ENCODE data around the gene KRTAP12-1.
"Not testable (repeated sequence)": the region's sequence is repeated elsewhere in the genome, so short reads cannot be mapped to it uniquely, and the experiment has no call there.

KRTAP12-1 gene

DNA sequence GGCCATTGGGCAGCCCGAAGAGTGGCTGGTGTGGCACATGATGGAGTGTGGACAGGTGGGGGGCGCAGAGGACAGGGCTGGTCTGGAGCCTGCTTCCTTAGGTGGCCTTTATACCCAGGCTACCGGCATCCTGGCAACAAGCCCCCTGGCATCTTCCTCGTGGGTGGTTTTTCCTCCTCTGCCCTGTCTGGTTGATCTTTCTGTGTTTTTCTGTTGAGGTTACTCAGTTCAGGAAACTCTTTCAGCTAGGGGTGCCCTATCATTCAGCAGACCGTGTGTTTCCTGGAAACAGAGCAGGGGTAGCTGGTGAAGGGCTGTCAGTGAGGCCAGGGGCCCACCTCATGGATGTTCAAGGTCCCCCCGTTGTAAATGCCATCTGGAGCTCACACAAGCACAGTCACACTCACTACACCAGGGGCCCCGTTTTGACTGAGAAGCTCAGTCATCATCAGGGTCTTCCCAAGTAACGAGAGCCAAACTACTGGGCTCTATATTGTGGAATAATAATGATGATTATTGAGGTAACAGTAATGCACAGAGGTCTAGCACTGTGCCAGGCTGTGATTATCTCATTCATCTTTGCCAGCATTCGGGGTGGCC is 27.3 kb downstream of the KRTAP12-1 start, which contains the start of gene KRTAP12-4:
Gene KRTAP12-4 (minus strand): TSS at position 84 of the 600 bp plus-strand sequence. CDS start 45 bp downstream, at position 39.
- TF ChIP-seq GATA2 (IDR thresholded peaks at IDR 0.05; ENCODE audit: low read depth, low read length) (no peak), GATA3 (IDR thresholded peaks at IDR 0.05; ENCODE audit: low read depth, low read length) (no peak)

- TF ChIP-seq GATA2 (IDR thresholded peaks at IDR 0.05; ENCODE audit: low read depth, low read length): no peak
- no peak for TF ChIP-seq GATA3 (IDR thresholded peaks at IDR 0.05; ENCODE audit: low read depth, low read length)
Observed at GRCh38 chr21:44653656-44654575, 28.0 kb downstream of the KRTAP12-1 start.

DNA sequence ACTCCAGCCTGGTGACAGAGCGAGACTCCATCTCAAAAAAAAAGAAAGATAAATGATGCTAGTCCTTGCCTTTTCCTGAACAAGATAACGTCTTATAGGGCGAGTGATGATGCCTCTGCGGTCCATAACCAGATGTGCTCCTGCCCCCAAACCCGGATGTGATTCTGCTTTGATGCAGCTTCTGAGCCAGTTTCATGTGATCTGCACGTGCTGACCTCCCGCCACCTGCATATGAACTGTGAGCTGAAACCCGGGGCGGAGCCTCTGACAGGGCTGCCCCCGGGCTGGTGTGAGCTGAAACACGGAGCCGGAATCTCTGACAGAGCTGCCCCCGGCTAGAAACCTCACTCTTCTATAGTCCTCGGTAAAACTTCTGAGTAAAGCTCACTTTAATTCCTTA is 28.8 kb downstream of the KRTAP12-1 start:
- TF ChIP-seq GATA2 (IDR thresholded peaks at IDR 0.05; ENCODE audit: low read depth, low read length) (no peak), GATA3 (IDR thresholded peaks at IDR 0.05; ENCODE audit: low read depth, low read length) (no peak)

DNA sequence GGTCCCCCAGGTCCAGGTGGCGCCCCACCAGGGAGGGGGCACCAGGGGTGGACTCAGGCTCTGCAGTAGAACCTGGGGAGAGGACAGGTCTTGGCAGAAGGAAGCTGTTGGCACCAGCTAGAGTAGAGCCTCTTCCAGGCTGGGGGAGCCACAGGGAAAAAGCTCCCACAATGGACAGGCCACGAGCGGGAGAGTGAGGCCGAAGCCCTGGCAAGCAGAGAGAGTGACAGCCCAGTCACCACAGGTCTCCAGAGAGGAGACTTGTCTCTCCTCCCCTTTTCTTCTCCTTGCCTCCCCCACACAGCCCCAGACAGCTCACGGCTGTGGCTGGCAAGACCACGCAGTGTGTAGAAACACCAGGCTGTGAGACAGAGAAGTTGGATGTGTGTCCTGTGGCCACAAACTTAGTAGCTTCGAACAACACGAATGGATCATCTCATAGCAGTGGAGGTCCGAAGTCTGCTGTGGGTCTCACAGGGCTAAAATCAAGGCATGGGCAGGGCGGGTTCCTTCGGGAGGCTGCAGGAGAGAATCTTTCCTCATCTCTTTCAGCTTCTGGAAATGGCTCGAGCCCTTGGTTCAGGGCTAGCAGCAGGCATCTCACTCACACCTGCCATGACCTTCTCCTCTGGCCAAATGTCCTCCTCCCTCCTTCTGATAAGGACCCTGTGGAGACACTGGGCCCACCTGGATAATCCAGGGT is 30.8 kb downstream of the KRTAP12-1 start:
- TF ChIP-seq GATA3 (IDR thresholded peaks at IDR 0.05; ENCODE audit: low read depth, low read length): no peak
- TF ChIP-seq GATA2 (IDR thresholded peaks at IDR 0.05; ENCODE audit: low read depth, low read length): no peak

- TF ChIP-seq GATA3 (IDR thresholded peaks at IDR 0.05; ENCODE audit: low read depth, low read length): no peak
- TF ChIP-seq GATA2 (IDR thresholded peaks at IDR 0.05; ENCODE audit: low read depth, low read length): no peak
Observed at GRCh38 chr21:44650265-44650972, 31.5 kb downstream of the KRTAP12-1 start.

DNA sequence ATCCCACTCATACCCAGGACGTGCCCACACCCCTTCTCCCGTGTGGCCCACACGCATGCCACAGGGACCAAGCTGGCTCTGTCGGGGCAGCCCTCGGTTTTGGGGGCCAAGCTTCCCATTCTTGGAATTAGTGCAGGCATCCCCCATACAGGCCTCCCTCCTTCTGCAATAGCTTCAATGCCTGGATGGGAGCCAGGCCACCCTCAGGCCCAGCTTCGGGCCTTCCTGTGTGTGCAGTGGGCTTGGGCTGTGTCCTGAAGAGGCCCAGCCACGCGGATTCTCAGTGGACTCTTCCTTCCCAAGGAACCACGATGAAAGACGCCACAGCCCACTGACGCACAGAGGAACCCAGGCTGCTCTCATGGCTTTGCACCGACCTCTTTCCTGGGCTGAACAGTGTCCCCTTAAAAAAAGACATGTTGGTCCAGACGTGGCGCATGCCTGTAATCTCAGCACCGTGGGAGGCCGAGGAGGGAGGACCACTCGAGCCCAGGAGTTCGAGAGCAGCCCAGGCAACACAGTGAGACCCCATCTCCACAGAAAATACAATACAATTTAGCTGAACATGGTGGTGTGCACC is 32.4 kb downstream of the KRTAP12-1 start:
- TF ChIP-seq GATA3 (IDR thresholded peaks at IDR 0.05; ENCODE audit: low read depth, low read length) (no peak), GATA2 (IDR thresholded peaks at IDR 0.05; ENCODE audit: low read depth, low read length) (no peak)

DNA sequence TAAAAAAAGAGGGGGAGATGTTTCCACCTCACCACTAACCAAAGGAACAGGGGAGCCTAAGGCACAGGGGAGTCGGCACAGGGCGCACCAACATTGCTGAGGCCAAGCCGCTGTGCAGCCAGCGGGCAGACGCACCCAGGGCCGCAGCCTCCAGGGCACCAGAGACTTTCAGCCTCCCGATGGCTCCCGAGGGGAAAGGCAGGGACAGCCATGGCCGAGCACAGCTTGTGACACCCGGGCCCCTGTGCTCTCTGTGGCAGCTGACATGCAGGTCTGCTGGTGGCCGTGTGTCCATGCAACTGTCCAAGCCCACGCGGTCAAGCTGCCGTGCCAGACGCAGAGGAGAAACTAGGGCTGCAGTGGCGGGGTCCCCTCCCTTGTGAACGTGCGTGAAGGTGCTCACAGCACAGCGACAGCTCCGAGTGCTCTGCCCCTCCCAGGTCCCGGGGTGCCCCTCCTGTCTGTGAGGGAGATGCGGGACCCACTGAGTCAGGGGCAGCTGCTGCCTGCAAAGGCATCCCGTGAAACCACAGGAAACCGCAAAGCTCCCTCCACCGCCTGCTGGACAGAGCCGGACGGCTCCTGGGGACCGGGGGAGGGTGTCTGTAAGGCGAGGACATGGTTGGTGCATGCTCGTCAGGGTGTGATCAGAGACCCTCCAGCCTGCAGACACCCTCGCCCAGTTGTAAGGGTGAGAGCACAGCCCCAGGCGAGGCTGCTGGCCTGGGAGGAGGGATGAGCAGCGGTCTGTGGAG is 33.2 kb downstream of the KRTAP12-1 start:
- TF ChIP-seq GATA2 (IDR thresholded peaks at IDR 0.05; ENCODE audit: low read depth, low read length): no peak
- no peak for TF ChIP-seq GATA3 (IDR thresholded peaks at IDR 0.05; ENCODE audit: low read depth, low read length)

GRCh38 chr21:44647222-44647552 is 34.8 kb downstream of the KRTAP12-1 start:
- TF ChIP-seq GATA3 (IDR thresholded peaks at IDR 0.05; ENCODE audit: low read depth, low read length): no peak
- no peak for TF ChIP-seq GATA2 (IDR thresholded peaks at IDR 0.05; ENCODE audit: low read depth, low read length)

- TF ChIP-seq GATA2, GATA3 (IDR thresholded peaks at IDR 0.05; ENCODE audit: low read depth, low read length): not testable (repeated sequence)
Observed at GRCh38 chr21:44646366-44647221, 35.4 kb downstream of the KRTAP12-1 start, which contains the start of gene KRTAP10-11. TSS of gene KRTAP10-11 (plus strand) at chr21:44646414. CDS start at chr21:44646459, 45 bp downstream.

DNA sequence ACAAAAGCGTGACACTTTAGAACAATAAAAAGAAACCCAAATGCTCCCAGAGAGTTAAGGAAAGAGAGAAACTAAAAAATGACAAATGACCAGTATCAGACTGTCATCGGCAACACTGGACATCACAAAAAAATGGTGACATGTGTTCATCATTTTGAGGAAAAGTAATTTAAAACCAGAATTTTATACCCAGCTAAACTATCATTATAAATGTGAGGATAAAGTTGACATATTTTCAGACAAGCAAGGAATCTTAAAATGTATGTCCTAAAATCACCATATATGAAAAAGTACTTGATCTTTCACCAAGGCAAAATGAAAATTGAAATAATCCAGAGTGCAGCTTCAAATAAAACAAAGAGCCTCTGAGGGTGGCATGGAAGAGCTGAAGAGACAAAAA is 37.1 kb downstream of the KRTAP12-1 start:
- no peak for TF ChIP-seq GATA3 (IDR thresholded peaks at IDR 0.05; ENCODE audit: low read depth, low read length)
- TF ChIP-seq GATA2 (IDR thresholded peaks at IDR 0.05; ENCODE audit: low read depth, low read length): no peak

- no peak for TF ChIP-seq GATA3 (IDR thresholded peaks at IDR 0.05; ENCODE audit: low read depth, low read length)
- TF ChIP-seq GATA2 (IDR thresholded peaks at IDR 0.05; ENCODE audit: low read depth, low read length): no peak
Observed at GRCh38 chr21:44643741-44644310, 38.1 kb downstream of the KRTAP12-1 start.

Data from SH-SY5Y (cell line).